SK-N-SH (cell line): Measurements from ENCODE around the gene ZBTB8OS. TPM values are rescaled to one million over a fixed set of nuclear protein-coding genes. Genes with fewer than 3 reads are reported as not detected.
"Not testable (repeated sequence)": the region's sequence is repeated elsewhere in the genome, so short reads cannot be mapped to it uniquely, and the experiment has no call there.

Source experiments
- CTCF ChIA-PET: fragments of 300-600, 350-600 bp; formaldehyde crosslinking; extraction: SDS; loops from one replicate; lab custom pipeline; 2021; lab: Yijun Ruan, JAX
- POLR2A ChIA-PET: fragments of 350-600 bp; sonication (Branson Sonifier 250); formaldehyde crosslinking; extraction: SDS; loops from one replicate; lab custom pipeline; 2020; ENCODE audit warnings: antibody characterized with exemption, inconsistent platforms; lab: Yijun Ruan, JAX
- DNase-seq: peaks from one replicate; pipeline ENCODE4 v3.0.0; 2012
- H2AFZ ChIP-seq: fragments of 200-600 bp; sonication (generic); 2 replicates; pipeline ENCODE4 v1.8.1; 2016; ENCODE audit warnings: antibody characterized with exemption, mild to moderate bottlenecking, low read depth
- H3F3A ChIP-seq: fragments of 200-600 bp; sonication (generic); replicated peaks from 2 replicates; pipeline ENCODE3; 2016; ENCODE audit warnings: antibody characterized with exemption, mild to moderate bottlenecking; ENCODE audit not compliant: insufficient read depth
- H3K27ac ChIP-seq, 2 experiments: fragments of 200-500 bp in 1 of 2; fragments of 200-600 bp in 1 of 2; sonication (Bioruptor generic) in 1 of 2; sonication (generic), shearing (Covaris generic) in 1 of 2; 2 replicates each; pipeline versions ENCODE4 v1.5.1 to v1.6.1; 2014 to 2016; ENCODE audit warnings: low read depth in 2 of 2, inconsistent platforms in 1 of 2, low read length in 1 of 2, mild to moderate bottlenecking in 1 of 2, mixed read lengths in 1 of 2
- H3K27me3 ChIP-seq: fragments of 200-600 bp; sonication (generic), shearing (Covaris generic); 2 replicates; pipeline ENCODE4 v1.6.1; 2016; ENCODE audit warnings: mixed run types; ENCODE audit not compliant: insufficient read depth
- H3K36me3 ChIP-seq, 2 experiments: fragments of 200-500 bp in 1 of 2; fragments of 200-600 bp in 1 of 2; sonication (Bioruptor generic) in 1 of 2; sonication (generic) in 1 of 2; replicated peaks in 1 of 2; 2 replicates each; pipeline versions ENCODE3 to v1.5.1; 2014 to 2016; ENCODE audit warnings: low read length in 1 of 2, mild to moderate bottlenecking in 1 of 2; ENCODE audit not compliant: insufficient read depth in 2 of 2, control insufficient read depth in 1 of 2
- H3K4me1 ChIP-seq, 2 experiments: fragments of 200-500 bp in 1 of 2; fragments of 200-600 bp in 1 of 2; sonication (Bioruptor generic) in 1 of 2; sonication (generic), shearing (Covaris generic) in 1 of 2; 2 replicates each; pipeline versions ENCODE4 v1.5.1 to v1.6.1; 2014 to 2016; ENCODE audit warnings: low read depth in 1 of 2, low read length in 1 of 2, mixed run types in 1 of 2; ENCODE audit not compliant: insufficient read depth in 2 of 2, control insufficient read depth in 1 of 2
- H3K4me2 ChIP-seq: fragments of 200-600 bp; sonication (generic), shearing (Covaris generic); 2 replicates; pipeline ENCODE4 v1.6.1; 2017; ENCODE audit warnings: mixed run types
- H3K4me3 ChIP-seq, 2 experiments: fragments of 200-500 bp in 1 of 2; fragments of 200-600 bp in 1 of 2; sonication (Bioruptor generic) in 1 of 2; sonication (generic), shearing (Covaris generic) in 1 of 2; 2 replicates each; pipeline versions ENCODE4 v1.5.1 to v1.8.1; 2014 to 2016; ENCODE audit warnings: low read depth in 2 of 2, inconsistent platforms in 1 of 2, low read length in 1 of 2, mild to moderate bottlenecking in 1 of 2, mixed read lengths in 1 of 2, moderate library complexity in 1 of 2
- H3K79me2 ChIP-seq: fragments of 200-600 bp; sonication (generic); 2 replicates; pipeline ENCODE4 v1.8.1; 2017; ENCODE audit warnings: mild to moderate bottlenecking; ENCODE audit not compliant: insufficient read depth
- H3K9ac ChIP-seq: fragments of 200-600 bp; sonication (generic); 2 replicates; pipeline ENCODE4 v1.6.1; 2017; ENCODE audit warnings: mixed run types
- H3K9me2 ChIP-seq: fragments of 200-600 bp; sonication (generic); 2 replicates; pipeline ENCODE4 v1.6.1; 2017; ENCODE audit warnings: mixed run types
- H3K9me3 ChIP-seq: fragments of 200-600 bp; sonication (generic); 2 replicates; pipeline ENCODE4 v1.6.1; 2017; ENCODE audit warnings: mixed run types, mild to moderate bottlenecking, moderate library complexity
- H4K20me1 ChIP-seq: fragments of 200-600 bp; sonication (generic); 2 replicates; pipeline ENCODE4 v1.6.1; 2017; ENCODE audit warnings: mild to moderate bottlenecking, mixed run types; ENCODE audit not compliant: insufficient read depth
- ELF1 ChIP-seq: IDR thresholded peaks from 2 replicates; pipeline ENCODE4 v1.4.0; 2012
- MAX ChIP-seq: IDR thresholded peaks from 2 replicates; pipeline ENCODE4 v1.4.0; 2012; ENCODE audit warnings: low read depth
- PBX3 ChIP-seq: IDR thresholded peaks from 2 replicates; pipeline ENCODE4; 2012
- USF2 ChIP-seq: fragments of 150-350 bp; IDR thresholded peaks from 2 replicates; pipeline ENCODE4 v1.6.1; 2017; ENCODE audit warnings: antibody characterized with exemption, low read length, low read depth, borderline replicate concordance
- WGBS: methylation state at CpG from one replicate; pipeline ENCODE4 v1.1.6; 2017; ENCODE audit warnings: low lambda C conversion rate; 5-methylcytosine and 5-hydroxymethylcytosine counted together
- polyA plus RNA-seq, 3 experiments: library from polyadenylated mRNA; depleted of rRNA; stranded (reverse); fragments of >200 nt; gene quantifications; 2 replicates each; pipeline ENCODE4 v1.2.3, GENCODE V29; 2012
- TF ChIP-seq, protein P1 (sequence below): fragments of 150-350 bp; IDR thresholded peaks from 2 replicates; pipeline ENCODE4 v1.6.1; 2016; ENCODE audit warnings: mild to moderate bottlenecking, low read depth, low read length

ZBTB8OS gene
- polyA plus RNA-seq, 1 of the 3 experiments (the other 2 are of a cell fraction) = 59.2 TPM

DNA sequence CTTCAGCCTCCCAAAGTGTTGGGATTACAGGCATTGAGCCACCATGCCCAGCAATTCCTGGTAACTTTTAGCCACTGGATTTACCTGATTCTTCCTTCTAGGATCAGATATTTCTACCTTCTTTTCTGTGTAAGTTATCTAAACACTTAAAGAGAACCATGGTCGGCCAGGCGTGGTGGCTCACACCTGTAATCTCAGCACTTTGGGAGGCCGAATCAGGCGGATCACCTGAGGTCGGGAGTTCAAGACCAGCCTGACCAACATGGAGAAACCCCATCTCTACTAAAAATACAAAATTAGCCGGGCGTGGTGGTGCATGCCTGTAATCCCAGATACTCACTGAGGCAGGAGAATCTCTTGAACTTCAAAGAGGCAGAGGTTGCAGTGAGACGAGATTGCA is 46.6 kb upstream of the ZBTB8OS start:
- H3K9me2 ChIP-seq, H3K9ac ChIP-seq, H3K27me3 ChIP-seq, H3K4me1 ChIP-seq, H4K20me1 ChIP-seq, H3K27ac ChIP-seq, DNase-seq, H3K4me3 ChIP-seq, H3F3A ChIP-seq, H2AFZ ChIP-seq, H3K9me3 ChIP-seq, H3K4me2 ChIP-seq, H3K36me3 ChIP-seq: not testable (repeated sequence)
- H3K79me2 ChIP-seq = peaks cover 57% of the 10 kb centered on the region
- ChIA-PET POLR2A (interaction anchor here (0.6 kb wide), 1 partner anchor 130 kb away, joined by 6 read pairs; no protein-coding TSS in a partner anchor), CTCF (interaction anchor here (7.5 kb wide), 1 partner anchor 15 kb away, joined by 74 read pairs; no protein-coding TSS in a partner anchor)
- 92% methylated on average over 8 of the region's 8 CpGs for WGBS

- Histone ChIP-seq H3K4me3 (no peak overlapping the region), H3K36me3 (peaks cover 0 to 7% of the 10 kb centered on the region in 2 experiments), H3K79me2 (peaks cover 50% of the 10 kb centered on the region; the same call in 1 of the 2 replicates), H4K20me1 (no peaks in the 10 kb centered on the region), H3K9me2 (no peaks in the 10 kb centered on the region), H3K9ac (no peak overlapping the region), H3K9me3 (no peaks in the 10 kb centered on the region), H3K27me3 (no peaks in the 10 kb centered on the region)
- CTCF ChIA-PET = no interaction called here
- no peak for DNase-seq
- TF ChIP-seq ELF1 = no peak
- TF ChIP-seq MAX = no peak
- TF ChIP-seq, protein P1, sequence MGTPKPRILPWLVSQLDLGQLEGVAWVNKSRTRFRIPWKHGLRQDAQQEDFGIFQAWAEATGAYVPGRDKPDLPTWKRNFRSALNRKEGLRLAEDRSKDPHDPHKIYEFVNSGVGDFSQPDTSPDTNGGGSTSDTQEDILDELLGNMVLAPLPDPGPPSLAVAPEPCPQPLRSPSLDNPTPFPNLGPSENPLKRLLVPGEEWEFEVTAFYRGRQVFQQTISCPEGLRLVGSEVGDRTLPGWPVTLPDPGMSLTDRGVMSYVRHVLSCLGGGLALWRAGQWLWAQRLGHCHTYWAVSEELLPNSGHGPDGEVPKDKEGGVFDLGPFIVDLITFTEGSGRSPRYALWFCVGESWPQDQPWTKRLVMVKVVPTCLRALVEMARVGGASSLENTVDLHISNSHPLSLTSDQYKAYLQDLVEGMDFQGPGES = no peak
- no peak for TF ChIP-seq PBX3
- no peak for TF ChIP-seq USF2
- TF ChIP-seq, all 33 proteins: peak for 0
- H3K4me1 ChIP-seq = no peaks in the 10 kb centered on the region; a peak in 1 of 4 replicates
- POLR2A ChIA-PET = no interaction called here
- 93% methylated on average over 9 of the region's 9 CpGs for WGBS
- no peak overlapping the region for H3K27ac ChIP-seq
- H3K4me2 ChIP-seq = no peak overlapping the region
- H3F3A ChIP-seq = no peaks in the 10 kb centered on the region
- no peak overlapping the region for H2AFZ ChIP-seq
Observed at GRCh38 chr1:32696041-32696440, 45.7 kb upstream of the ZBTB8OS start.
